ENCODE measurements around the gene CHCHD6. TPM values are rescaled to one million over a fixed set of nuclear protein-coding genes. Genes with fewer than 3 reads are reported as not detected.

Gene CHCHD6
- total RNA-seq, 4 donors from 2014 or later, result 15.6 to 25.8 (median 21.2) TPM

DNA sequence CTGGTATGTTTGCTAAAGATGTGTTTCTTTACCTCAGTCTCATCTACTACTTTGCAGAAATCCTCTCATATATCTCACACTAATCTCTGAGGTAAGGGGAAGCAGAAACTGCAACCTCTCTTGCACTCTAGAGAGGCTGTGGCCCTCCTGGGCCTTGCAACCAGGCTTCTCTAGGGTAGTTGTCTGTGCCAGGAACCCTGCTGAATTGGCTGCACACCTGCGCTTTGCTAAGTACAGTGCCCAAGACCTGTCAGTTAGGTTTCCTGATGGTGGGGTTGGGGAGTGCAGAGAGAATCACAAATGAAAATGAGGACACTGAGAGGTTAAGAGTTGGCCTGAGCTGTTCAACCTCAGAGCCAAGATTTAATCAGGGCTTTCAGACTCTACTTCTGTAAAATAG, 161.7 kb downstream of the CHCHD6 start:
- no peak for TF ChIP-seq CTCF (IDR thresholded peaks at IDR 0.05)
- no peak for TF ChIP-seq POLR2A (IDR thresholded peaks at IDR 0.05)
- no peak overlapping the region for H3K4me3 ChIP-seq (ENCODE audit: low read depth, poor library complexity, severe bottlenecking)
- no peak for DNase-seq (ENCODE audit: low spot score in 2 of 2)
- WGBS, 2 donors, result 53 to 100% methylated on average over 1 of the region's 1 CpG
- intact Hi-C loops (cut with DNase I; ENCODE audit: low total_unique reads), result no loop called here

DNA sequence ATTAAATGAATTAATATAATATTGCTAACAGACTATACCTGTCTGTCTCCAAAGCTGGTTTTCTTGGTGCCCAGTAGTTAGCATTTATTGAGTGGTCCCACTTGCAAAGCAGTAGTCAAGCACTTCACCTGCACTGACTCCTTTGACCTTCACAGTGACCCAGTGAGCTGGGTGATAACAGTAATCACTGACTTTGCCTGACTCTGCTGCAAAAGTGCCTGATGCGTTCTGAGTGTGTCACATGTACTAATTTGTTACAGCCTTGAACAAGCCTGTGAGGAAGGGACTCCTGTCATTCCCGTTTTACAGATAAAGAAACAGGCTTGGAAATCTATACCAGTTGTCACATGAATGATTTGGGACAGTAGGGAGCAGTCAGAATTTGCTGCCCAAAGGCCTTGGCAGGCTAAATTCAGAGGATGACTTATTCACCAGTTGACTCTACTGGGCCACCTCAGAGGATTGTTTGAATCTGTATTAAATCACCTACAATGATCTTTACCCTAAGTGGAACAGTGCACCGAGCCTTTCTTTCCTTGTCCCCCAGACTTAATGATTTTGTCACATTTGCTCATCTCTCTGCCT, 162.2 kb downstream of the CHCHD6 start:
- DNase-seq (ENCODE audit: low spot score in 2 of 2), result no peak
- 84% methylated on average over 3 of the region's 3 CpGs for WGBS, 2 donors
- no peak overlapping the region for H3K4me3 ChIP-seq (ENCODE audit: low read depth, poor library complexity, severe bottlenecking)
- intact Hi-C loops (cut with DNase I; ENCODE audit: low total_unique reads), result no loop called here
- TF ChIP-seq POLR2A (IDR thresholded peaks at IDR 0.05) (no peak), CTCF (IDR thresholded peaks at IDR 0.05) (no peak)

DNA sequence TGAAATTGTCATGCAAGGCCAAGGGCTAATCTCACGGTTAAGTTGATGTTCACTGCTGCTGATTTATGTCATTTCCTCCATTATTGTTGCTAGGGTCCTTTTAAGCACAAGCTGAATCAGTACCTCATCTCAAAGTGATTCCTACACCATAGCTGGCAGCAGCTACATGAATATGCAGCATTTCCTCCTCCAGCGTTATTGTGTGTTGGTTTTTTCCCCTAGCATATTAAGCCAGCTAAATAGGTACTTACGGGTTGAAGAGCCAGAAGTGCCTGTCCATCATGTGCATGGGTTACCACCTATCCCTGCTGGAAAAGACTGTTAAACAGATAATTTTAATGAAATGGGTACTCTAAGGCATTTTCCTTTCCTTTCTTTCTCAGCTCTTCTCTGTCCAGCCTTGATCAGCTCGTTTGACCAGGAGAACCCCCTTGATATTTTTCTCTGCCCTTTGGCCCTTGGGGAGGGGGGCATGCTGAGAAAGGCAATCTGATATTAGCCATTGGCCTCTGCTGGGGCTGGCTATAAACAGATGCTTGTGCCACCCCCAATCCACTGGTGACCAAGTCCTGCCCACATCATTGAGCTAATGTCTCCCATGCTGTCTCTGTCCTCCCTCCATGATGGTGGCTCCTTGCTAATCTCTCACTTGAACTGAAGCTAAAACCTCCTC, 163.3 kb downstream of the CHCHD6 start:
- H3K4me3 ChIP-seq (ENCODE audit: low read depth, poor library complexity, severe bottlenecking), result no peak overlapping the region
- 78 to 82% methylated on average over 4 of the region's 4 CpGs for WGBS, 2 donors
- no peak for TF ChIP-seq CTCF (IDR thresholded peaks at IDR 0.05)
- TF ChIP-seq POLR2A (IDR thresholded peaks at IDR 0.05), result no peak
- DNase-seq (ENCODE audit: low spot score in 2 of 2), result no peak
- intact Hi-C loops (cut with DNase I; ENCODE audit: low total_unique reads), result no loop called here

GRCh38 chr3:126867863-126868200, 163.8 kb downstream of the CHCHD6 start:
- 87 to 100% methylated on average over 1 of the region's 1 CpG for WGBS, 2 donors
- intact Hi-C loops (cut with DNase I; ENCODE audit: low total_unique reads), result no loop called here
- DNase-seq (ENCODE audit: low spot score in 2 of 2), result no peak
- H3K4me3 ChIP-seq (ENCODE audit: low read depth, poor library complexity, severe bottlenecking), result no peak overlapping the region
- TF ChIP-seq CTCF (IDR thresholded peaks at IDR 0.05) (no peak), POLR2A (IDR thresholded peaks at IDR 0.05) (no peak)

DNA sequence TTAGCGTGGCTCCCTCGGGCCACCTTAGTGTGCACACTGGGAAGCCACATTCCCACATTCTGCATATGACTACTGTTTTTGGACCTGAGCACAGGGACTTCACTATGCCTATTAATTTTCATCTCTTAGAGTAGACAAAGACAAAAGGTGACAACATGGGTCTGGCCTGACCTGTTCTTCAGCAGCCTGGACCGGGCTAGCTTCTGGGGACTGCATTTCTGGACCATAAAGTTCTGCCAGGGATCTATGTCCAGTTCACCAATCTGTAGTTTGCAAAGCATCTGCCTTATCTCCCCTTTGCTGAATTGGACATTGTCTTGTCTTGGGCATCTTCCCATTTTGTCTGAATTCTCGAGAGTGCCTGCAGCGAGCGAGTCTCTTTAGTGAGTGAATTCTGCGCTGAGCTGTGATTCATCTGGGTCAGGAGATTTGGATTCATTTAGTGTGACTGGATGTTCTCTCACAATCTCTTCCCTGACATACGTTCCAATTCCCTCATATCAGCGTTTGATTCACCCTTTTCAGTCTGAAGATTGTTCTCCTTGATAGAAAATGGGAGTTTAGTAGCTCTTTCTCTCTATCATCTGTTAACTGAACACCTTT, 166.7 kb downstream of the CHCHD6 start:
- TF ChIP-seq CTCF (IDR thresholded peaks at IDR 0.05) (no peak), POLR2A (IDR thresholded peaks at IDR 0.05) (no peak)
- no peak overlapping the region for H3K4me3 ChIP-seq (ENCODE audit: low read depth, poor library complexity, severe bottlenecking)
- no peak for DNase-seq (ENCODE audit: low spot score in 2 of 2)
- WGBS, 2 donors, result 93% methylated on average over 9 of the region's 9 CpGs
- intact Hi-C loops (cut with DNase I; ENCODE audit: low total_unique reads), result no loop called here
